Activated CD8-positive, alpha-beta T cell treated with anti-CD3 and anti-CD28 coated beads for 36 hours (primary cell): ENCODE measurements around the gene PRDM10. TPM values are rescaled to one million over a fixed set of nuclear protein-coding genes. Genes with fewer than 3 reads are reported as not detected.
"Not testable (repeated sequence)": the region's sequence is repeated elsewhere in the genome, so short reads cannot be mapped to it uniquely, and the experiment has no call there.

Experiments
- ATAC-seq: fragments of 200-7000 bp; cut with Tn5 transposase; one replicate; pipeline ENCODE4 v1.10.0; 2021; ENCODE audit warnings: mild to moderate bottlenecking, moderate library complexity
- CTCF ChIA-PET: fragments of 350-600 bp; sonication (Branson Sonifier 250); formaldehyde crosslinking; loops from one replicate; lab custom pipeline; 2021; ENCODE audit warnings: antibody characterized with exemption; lab: Charles Lee
- POLR2A ChIA-PET: fragments of 350-600 bp; sonication (Branson Sonifier 250); formaldehyde crosslinking; loops from one replicate; lab custom pipeline; 2021; ENCODE audit warnings: antibody characterized with exemption; lab: Charles Lee
- DNase-seq: peaks from one replicate; pipeline ENCODE4 v3.0.0-alpha.2; 2020
- H3K27ac Mint-ChIP-seq: one replicate; pipeline ENCODE4 v1.8.0; 2021; ENCODE audit warnings: mild to moderate bottlenecking, mixed read lengths
- H3K27me3 Mint-ChIP-seq: one replicate; pipeline ENCODE4 v1.8.0; 2021; ENCODE audit warnings: mixed read lengths
- H3K36me3 Mint-ChIP-seq: one replicate; pipeline ENCODE4 v1.8.0; 2021; ENCODE audit warnings: low read depth, mixed read lengths
- H3K4me1 Mint-ChIP-seq: one replicate; pipeline ENCODE4 v1.8.0; 2021; ENCODE audit warnings: low read depth, mixed read lengths
- H3K4me3 Mint-ChIP-seq: one replicate; pipeline ENCODE4 v1.8.0; 2021; ENCODE audit warnings: mild to moderate bottlenecking, moderate library complexity, mixed read lengths
- H3K9me3 Mint-ChIP-seq: one replicate; pipeline ENCODE4 v1.8.0; 2021; ENCODE audit warnings: mixed read lengths
- intact Hi-C: fragments of 100-400 bp; cut with micrococcal nuclease; formaldehyde crosslinking; loops from one replicate; pipeline ENCODE4 v1.10.0; 2022
- total RNA-seq, 2 experiments: library from RNA; stranded (reverse); gene quantifications; one replicate each; pipeline ENCODE4 v1.2.3, GENCODE V29; 2021
- TF ChIP-seq, protein P1 (sequence below): fragments of 200-600 bp; IDR thresholded peaks from one replicate; pipeline ENCODE4 v1.8.0; 2022; ENCODE audit warnings: antibody characterized with exemption, mild to moderate bottlenecking

Gene PRDM10
- total RNA-seq, 2 experiments from 2014 or later, result 15.6 to 18.8 TPM

DNA sequence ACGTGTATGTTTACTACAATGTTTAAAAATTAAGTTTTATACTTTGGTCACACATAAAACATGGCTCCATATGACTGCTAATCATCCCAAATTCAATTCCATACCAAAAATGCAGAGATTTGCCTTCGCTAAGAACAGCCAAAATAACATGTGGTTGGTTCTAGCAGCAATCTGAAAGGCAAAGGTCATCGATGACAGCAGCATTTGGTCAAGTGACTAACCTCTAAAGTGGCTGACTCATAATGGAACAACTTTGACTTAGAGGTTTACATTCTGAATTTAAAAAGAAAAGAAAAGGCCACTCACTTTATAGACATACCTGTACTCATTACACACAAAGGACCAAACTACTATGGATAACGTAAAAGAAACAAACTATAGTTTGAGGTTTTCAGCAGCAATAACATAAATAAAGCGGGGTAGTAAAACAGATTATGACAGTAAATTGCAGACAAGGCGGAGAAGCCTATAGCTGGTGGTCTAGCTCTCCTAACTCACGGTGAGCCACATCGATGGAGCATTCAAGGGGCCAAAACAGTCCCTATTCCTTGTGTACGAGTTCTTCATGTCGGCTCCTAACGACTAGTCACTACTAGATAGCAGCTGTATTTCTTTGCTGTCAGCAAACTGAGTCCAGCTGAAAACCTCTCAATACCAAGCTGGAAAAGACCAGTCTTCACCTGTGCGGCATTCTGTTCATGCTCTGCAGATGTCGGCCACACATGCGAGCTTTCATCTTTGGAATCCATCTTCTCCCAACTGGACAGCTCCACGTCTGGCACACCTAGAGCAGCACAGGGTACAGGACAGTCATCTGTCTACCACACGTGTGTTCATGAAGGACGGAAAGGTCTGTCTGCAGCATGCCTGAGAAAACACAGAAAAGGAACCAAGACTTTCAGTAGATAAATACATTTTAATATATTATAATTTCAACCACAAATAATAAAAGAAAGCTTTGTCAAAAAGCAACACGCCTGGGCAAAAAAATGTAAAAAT is 42.1 kb downstream of the PRDM10 start:
- POLR2A ChIA-PET, result no interaction called here
- peaks cover 11% of the 10 kb centered on the region for H3K36me3 Mint-ChIP-seq
- H3K4me1 Mint-ChIP-seq, result peaks cover 13% of the 10 kb centered on the region
- no peak overlapping the region for H3K4me3 Mint-ChIP-seq
- H3K27ac Mint-ChIP-seq, result no peak overlapping the region
- no peaks in the 10 kb centered on the region for H3K9me3 Mint-ChIP-seq
- ATAC-seq (peak; percentile 90), DNase-seq (peak; percentile 60)
- CTCF ChIA-PET, result interaction anchor here (1.1 kb wide), 1 partner anchor 171 kb away, joined by 5 read pairs; no protein-coding TSS in a partner anchor
- intact Hi-C loops, result no loop called here
- H3K27me3 Mint-ChIP-seq, result no peaks in the 10 kb centered on the region
- TF ChIP-seq, protein P1, sequence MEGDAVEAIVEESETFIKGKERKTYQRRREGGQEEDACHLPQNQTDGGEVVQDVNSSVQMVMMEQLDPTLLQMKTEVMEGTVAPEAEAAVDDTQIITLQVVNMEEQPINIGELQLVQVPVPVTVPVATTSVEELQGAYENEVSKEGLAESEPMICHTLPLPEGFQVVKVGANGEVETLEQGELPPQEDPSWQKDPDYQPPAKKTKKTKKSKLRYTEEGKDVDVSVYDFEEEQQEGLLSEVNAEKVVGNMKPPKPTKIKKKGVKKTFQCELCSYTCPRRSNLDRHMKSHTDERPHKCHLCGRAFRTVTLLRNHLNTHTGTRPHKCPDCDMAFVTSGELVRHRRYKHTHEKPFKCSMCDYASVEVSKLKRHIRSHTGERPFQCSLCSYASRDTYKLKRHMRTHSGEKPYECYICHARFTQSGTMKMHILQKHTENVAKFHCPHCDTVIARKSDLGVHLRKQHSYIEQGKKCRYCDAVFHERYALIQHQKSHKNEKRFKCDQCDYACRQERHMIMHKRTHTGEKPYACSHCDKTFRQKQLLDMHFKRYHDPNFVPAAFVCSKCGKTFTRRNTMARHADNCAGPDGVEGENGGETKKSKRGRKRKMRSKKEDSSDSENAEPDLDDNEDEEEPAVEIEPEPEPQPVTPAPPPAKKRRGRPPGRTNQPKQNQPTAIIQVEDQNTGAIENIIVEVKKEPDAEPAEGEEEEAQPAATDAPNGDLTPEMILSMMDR, result no peak

DNA sequence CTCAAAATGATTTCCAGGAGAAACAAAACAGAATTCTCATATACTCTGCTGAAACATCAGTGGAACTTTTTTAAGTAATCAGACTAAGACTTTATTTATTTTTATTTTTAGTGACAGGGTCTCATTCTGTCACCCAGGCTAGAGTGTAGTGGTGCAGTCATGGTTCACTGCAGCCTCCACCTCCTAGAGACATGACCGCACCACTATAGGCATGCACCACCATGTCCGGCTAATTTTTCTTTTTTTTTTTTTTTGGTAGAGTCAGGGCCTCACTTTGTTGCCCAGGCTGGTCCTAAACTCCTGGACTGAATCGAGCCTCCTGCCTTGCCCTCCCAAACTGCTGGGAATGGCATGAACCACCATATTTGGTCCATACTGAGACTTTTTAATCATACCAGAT is 42.9 kb downstream of the PRDM10 start:
- Mint-ChIP-seq H3K36me3 (peaks cover 17% of the 10 kb centered on the region), H3K27me3 (no peaks in the 10 kb centered on the region), H3K27ac (no peak overlapping the region), H3K9me3 (no peaks in the 10 kb centered on the region), H3K4me3 (no peak overlapping the region), H3K4me1 (peaks cover 13% of the 10 kb centered on the region)
- ATAC-seq (no peak), DNase-seq (no peak)
- ChIA-PET CTCF (no interaction called here), POLR2A (no interaction called here)
- intact Hi-C loops, result no loop called here
- TF ChIP-seq, protein P1, result no peak

DNA sequence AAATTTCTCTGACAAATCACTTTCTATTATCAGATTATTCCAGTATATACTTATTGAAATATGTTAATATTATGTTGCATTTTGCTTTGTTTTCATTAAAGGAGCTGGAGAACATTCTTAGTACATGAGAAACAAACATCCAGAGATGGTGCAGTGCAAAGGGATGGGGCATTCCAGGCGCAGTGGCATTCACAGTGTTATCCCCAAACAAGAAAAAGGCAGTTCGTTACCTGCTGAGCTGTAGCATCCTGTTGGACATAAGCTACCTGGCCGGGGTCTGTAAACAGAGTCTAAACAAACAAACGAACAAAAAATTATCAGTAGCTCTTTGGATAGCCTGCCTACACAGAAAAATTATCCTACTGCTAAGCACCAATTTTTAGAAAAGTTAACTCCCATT is 47.4 kb downstream of the PRDM10 start:
- intact Hi-C loops, result no loop called here
- Mint-ChIP-seq H3K27ac (no peak overlapping the region), H3K4me3 (no peak overlapping the region), H3K36me3 (peaks cover 17% of the 10 kb centered on the region), H3K4me1 (peaks cover 3% of the 10 kb centered on the region), H3K9me3 (no peaks in the 10 kb centered on the region), H3K27me3 (no peaks in the 10 kb centered on the region)
- ChIA-PET CTCF (interaction anchor here (1.4 to 1.9 kb wide), 3 partner anchors 32 to 177 kb away, joined by 4 to 10 read pairs (median 5); no protein-coding TSS in a partner anchor), POLR2A (interaction anchor here (1.2 kb wide), 1 partner anchor 9 kb away, joined by 4 read pairs; no protein-coding TSS in a partner anchor)
- ATAC-seq (no peak), DNase-seq (no peak)
- TF ChIP-seq, protein P1, result no peak

DNA sequence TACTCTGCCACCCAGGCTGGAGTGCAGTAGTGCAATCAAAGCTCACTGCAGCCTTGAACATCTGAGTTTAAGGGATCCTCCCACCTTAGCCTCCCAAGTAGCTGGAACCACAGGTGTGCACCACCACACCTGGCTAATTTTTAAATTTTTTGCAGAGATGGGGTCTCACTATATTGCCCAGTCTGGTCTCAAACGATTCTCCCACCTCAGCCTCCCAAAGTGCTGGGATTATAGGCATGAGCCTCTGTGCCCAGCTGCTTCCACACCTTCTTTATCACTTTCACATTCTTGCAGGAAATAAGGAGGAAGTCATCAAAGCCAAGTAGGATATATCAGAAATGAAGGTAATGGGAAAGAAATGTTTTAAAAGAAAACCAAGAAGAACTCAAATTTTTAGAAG is 47.9 kb downstream of the PRDM10 start:
- ChIA-PET CTCF (interaction anchor here (1.4 to 1.9 kb wide), 3 partner anchors 31 to 178 kb away, joined by 4 to 10 read pairs (median 5); no protein-coding TSS in a partner anchor), POLR2A (interaction anchor here (1.2 kb wide), 1 partner anchor 10 kb away, joined by 4 read pairs; no protein-coding TSS in a partner anchor)
- H3K27ac Mint-ChIP-seq, H3K9me3 Mint-ChIP-seq, H3K4me3 Mint-ChIP-seq, ATAC-seq, DNase-seq, H3K27me3 Mint-ChIP-seq, intact Hi-C loops, H3K4me1 Mint-ChIP-seq: not testable (repeated sequence)
- peaks cover 17% of the 10 kb centered on the region for H3K36me3 Mint-ChIP-seq

DNA sequence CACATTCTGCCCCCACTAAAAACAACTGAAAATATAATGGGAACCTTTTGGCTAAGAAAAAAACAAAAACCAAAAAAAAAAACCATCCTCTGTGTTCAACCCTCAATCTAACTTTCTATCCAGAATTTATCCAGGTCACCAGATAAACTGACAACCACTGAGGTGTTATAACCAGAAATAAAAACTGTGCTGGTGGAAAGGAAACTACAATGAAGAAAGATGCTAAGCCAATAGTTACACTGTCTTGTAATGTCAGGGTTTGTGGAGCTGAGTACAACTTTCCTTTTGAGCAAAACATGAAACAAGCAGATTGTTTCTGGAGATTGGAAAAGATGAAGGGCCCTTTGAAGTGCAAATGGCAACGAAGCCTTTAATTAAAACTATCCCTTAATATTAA is 50.8 kb downstream of the PRDM10 start:
- intact Hi-C loops, result no loop called here
- CTCF ChIA-PET, result interaction anchor here (0.7 kb wide), 1 partner anchor 175 kb away, joined by 3 read pairs; no protein-coding TSS in a partner anchor
- ATAC-seq, result no peak

More for the DNA sequence above, 50.8 kb downstream of the PRDM10 start:
- POLR2A ChIA-PET, result no interaction called here
- Mint-ChIP-seq H3K4me1 (no peaks in the 10 kb centered on the region), H3K9me3 (no peaks in the 10 kb centered on the region), H3K36me3 (peaks cover 8% of the 10 kb centered on the region), H3K27me3 (no peaks in the 10 kb centered on the region), H3K27ac (no peak overlapping the region), H3K4me3 (no peak overlapping the region)
- TF ChIP-seq, protein P1, result no peak
- DNase-seq, result no peak
